Glomerular endothelial cell (primary cell): ENCODE results near the gene CELF2. TPM values are rescaled to one million over a fixed set of nuclear protein-coding genes. Genes with fewer than 3 reads are reported as not detected.
"Not testable (repeated sequence)": the region's sequence is repeated elsewhere in the genome, so short reads cannot be mapped to it uniquely, and the experiment has no call there.

Experiments
- DNase-seq: peaks from one replicate; pipeline ENCODE4 v3.0.0-alpha.2; 2011; ENCODE audit warnings: low read depth, low spot score; ENCODE audit errors: extremely low read depth
- total RNA-seq: library from RNA; depleted of rRNA; stranded (reverse); fragments of >200 nt; gene quantifications from 2 replicates; pipeline ENCODE4 v1.2.3, GENCODE V29; 2015

The CELF2 gene
- total RNA-seq, 1 donor from 2014 or later = 31.3 TPM

DNA sequence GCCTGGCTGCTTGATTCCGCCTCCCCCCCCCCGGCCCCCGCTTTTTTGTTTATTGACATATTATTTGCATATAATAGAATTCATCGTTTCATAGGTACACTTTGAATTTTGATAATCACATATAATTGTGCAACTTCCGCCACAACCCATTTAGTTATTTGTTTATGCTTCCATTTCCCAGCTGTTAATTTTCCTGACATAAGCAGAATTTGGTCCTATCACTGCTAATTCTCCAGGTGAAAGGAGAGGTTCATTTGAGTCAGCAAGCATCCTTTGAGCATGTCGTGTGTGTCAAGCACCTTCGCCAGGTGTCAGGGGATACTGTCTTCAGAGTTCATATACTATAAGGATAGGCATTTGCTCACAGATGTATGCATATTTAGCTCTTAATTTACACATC is 102.2 kb downstream of the CELF2 start:
- no peak for DNase-seq

DNA sequence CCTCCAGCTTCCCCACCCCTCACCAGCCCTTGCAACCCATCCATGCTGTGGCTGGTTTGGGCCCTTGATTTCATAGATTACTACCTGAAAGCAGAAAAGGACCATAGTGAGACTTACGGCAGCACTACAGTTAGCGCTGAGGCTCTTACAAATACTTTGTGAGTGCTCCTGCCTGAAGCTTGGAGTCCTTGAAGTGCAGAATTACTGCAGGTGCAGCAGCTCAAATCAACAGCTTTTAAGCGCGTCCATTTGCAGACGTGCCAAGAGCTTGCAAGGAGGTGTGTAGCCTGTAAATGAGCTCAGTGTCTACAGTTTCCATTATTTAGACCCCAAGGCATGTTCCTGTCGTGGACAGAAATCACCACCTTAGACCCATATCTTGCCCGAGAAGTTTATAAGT is 103.0 kb downstream of the CELF2 start:
- no peak for DNase-seq

DNA sequence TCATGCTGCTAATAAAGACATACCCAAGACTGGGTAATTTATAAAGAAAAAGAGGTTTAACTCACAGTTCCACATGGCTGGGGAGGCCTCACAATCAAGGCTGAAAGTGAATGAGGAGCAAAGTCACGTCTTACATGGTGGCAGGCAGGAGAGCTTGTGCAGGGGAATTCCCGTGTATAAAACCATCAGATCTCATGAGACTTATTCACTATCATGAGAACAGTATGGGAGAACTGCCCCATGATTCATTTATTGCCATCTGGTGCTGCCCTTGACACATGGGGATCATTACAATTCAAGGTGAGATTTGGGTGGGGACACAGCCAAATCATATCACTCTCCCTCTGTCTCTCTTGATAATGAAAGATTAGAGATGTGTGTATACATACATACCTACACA is 106.2 kb downstream of the CELF2 start:
- DNase-seq = not testable (repeated sequence)

DNA sequence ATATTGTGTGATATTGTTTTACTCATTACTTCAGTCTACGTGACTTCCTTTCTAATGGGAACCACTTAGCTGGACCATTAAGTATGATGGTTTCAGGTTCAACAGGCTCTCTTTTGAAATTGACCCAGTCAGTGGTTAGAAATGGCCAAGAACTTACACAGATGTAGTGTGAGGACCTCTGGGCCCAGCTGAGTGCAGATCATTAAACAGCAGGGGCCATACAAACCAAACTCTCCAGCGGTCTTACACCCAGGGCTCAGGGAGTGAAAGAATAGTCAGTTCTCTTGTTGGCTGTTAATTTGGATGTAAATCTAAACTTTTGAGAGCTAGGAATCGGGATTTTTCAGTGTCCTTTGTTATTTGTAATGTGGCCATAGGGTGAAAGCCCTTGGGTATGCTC is 107.3 kb downstream of the CELF2 start:
- DNase-seq = no peak

DNA sequence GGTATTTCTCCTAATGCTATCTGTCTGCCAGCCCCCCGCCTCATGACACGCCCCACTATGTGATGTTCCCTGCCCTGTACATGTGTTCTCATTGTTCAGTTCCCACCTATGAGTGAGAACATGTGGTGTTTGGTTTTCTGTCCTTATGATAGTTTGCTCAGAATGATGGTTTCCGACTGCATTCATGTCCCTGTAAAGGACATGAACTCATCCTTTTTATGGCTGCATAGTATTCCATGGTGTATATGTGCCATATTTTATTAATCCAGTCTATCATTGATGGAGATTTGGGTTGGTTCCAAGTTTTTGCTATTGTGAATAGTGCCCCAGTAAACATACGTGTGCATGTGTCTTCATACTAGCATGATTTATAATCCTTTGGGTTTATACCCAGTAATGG is 109.3 kb downstream of the CELF2 start:
- not testable (repeated sequence) for DNase-seq

DNA sequence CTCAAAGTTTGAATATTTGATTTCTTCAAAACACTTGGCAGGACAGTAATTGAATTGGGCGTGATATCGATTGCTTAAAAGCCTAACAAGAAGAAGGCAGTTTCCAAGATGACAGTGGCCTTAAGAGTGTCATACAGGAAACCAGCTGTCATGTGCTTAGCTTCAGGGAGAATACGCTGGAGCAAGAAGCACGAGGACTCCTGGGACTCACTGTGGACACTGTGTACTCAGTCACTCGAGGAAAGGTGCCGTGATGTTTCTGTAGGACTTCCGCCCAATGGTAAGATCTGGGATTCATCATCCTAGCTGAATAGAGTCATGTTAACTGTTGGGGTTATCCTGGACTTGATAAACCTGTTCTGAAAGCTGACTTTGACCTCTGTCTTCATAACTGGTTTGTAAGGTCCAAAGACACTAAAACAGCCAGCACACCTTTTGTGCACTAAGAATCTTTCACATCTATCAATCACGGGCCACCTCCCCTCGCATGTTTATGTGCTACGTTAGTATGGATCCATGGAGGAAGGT is 113.5 kb downstream of the CELF2 start:
- DNase-seq = no peak

DNA sequence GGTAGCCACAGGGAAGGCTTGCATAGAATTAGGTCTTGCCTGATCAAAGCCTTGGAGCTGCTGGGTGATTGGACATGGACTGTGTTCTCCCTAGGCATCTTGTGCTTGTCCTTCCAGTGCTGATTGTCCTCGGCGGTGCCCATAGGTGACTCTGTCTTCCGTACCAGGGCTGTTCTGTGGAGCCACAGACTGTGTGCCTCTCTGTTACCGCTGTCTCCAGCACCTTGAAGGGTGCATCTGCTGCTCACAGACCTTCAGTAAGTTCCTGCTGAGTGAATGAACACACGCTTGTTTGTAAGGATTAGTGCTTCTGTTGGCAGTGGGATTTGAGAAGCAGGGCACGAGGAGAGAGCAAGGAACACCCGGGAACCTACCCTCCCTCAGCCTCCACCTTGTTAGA is 116.7 kb downstream of the CELF2 start:
- no peak for DNase-seq

- DNase-seq = no peak
These were observed 118.0 kb downstream of the CELF2 start for GRCh38 chr10:11135709-11136108.

DNA sequence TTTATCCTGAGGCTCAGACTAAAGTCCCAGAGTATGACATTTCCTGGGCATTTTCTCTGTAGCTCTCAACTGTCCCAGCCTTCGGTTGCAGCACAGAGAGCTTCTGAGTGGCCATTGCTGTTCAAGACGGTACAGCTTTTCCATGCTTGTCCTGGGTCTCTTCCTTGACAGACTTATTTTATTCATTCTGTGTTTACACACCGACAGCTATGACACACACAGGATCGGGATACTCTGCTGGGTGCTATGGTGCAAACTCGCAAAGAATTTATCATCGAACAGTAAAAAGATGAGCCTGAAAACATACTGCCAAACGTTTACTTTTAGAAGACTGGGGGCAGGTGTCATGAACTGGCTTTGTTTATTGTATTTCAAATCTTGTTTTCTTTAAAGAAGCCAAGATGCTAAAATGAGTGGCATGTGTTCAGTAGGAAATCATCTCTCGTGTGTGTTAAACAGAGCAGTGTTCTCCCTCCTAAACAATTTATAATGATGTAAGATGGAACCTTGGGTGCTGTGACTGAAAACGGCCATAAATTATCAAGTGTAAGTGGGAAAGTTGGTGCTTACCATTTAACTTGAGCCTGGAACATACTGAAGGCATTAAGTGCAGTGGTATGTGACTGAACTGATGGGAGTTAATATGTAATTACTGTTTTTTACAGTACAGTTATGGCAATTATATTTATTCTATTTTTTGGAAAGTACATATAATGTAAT is 120.8 kb downstream of the CELF2 start:
- no peak for DNase-seq

DNA sequence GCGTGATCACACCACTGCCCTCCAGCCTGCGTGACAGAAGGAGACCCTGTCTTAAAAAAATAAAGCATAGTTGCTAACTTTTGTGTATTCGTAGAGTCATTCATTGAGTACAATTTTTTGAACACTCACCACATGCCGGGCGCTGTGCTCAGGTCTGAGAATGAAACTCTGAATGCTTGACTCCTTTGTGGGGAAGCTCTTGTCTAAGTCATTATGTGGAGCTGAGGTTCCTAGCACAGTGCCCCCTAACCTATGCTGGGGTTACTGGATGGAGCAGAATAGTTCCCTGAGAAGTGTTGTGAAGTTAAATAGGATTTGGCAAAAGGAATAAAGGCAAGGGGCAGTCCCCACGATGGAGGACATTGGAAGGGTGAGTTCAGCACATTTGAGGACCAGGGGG is 123.3 kb downstream of the CELF2 start:
- no peak for DNase-seq

DNA sequence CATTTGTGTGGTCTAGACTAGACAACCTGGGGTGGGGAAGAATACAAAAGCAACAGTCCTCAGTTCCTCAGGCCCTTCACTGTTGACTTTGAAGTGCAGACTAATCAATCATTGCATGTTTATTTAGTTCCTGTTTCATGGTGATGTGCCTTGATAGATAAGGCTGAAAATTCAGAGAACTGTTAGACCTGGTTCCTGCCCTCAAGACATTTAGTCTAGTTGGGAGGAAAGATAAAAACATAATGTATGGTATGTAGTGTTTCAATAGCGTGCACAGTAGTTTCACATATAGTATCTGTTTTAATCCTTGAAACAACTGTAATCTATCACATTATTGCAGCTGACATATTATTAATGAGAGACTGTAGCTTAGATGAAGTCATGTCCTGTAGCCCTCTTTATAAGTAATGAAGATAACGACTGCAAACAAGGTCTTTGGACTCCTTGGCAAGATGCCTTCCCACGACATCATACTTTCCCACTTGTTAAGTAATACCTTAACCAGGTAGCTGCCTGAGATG is 124.0 kb downstream of the CELF2 start:
- DNase-seq = no peak

DNA sequence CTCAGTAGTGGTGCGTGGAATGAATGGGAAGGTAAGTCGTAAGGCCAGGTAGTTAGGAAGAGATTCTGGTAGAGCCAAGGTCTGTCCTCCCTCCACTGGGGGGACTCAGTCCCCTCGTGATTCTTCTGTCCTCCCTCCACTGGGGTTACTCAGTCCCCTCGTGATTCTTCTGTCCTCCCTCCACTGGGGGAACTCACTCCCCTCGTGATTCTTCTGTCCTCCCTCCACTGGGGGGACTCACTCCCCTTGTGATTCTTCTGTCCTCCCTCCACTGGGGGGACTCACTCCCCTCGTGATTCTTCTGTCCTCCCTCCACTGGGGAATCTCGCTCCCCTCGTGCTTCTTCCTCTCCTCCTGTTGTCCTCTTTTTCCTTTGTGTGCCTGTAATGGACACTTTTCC is 125.1 kb downstream of the CELF2 start:
- no peak for DNase-seq

DNA sequence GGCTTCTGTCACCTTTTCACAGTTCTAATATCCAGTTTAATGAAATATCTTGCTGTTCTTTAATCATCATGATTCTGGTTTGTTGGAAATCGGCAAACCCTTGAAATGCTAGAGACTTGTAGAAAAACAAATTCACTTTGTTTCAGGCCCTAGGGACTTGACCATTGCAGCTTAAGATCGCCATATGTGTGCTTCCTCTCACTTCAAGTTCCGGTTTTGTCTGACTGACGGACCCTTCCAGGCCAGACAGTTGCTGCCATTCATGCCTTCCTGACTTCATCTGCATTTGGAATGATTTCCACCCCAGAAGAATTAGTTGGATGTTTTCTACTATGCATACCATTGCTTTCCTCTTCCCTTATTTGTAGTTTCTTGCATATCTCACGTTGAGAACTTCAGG is 125.6 kb downstream of the CELF2 start:
- DNase-seq = no peak

DNA sequence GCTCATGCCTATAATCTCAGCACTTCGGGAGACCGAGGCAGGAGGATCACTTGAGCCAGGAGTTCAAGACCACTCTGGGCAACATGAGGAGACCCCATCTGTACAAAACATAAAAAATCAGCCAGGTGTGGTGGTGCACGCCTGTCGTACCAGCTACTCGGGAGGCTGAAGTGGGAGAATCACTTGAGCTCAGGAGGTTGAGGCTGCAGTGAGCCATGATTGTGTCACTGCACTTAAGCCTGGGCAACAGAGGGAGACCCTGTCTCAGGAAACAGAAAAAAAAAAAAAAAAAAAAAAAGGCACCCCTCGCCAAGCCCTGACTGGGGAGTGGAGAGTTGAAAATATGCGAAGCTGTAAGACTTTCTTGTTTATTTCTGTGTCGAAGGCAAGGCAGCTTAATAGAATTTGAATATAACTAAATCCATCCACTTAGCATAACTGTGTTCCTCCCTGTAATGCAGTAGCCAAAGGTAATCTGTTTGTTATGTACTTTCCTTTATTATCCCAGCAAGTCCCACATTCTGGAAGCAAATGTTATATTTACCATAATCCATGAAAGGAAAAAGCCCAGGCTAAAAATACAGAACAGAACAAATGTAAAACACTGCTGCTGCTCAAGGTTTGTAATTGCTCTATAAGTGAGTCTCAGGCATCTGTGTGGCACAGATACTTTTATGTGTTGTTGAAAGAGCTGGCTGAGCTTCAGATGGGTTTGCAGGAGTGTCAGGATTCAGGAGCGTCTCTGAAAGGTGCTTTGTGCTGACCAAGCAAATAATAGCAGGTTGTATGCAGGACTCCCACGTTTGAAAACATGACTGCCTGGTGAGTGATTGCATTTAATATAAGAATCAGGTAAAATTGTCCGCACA is 127.2 kb downstream of the CELF2 start:
- no peak for DNase-seq

GRCh38 chr10:11145495-11145855 is 127.8 kb downstream of the CELF2 start:
- DNase-seq = no peak

- DNase-seq = no peak
These were observed 128.9 kb downstream of the CELF2 start for GRCh38 chr10:11146402-11147171.

DNA sequence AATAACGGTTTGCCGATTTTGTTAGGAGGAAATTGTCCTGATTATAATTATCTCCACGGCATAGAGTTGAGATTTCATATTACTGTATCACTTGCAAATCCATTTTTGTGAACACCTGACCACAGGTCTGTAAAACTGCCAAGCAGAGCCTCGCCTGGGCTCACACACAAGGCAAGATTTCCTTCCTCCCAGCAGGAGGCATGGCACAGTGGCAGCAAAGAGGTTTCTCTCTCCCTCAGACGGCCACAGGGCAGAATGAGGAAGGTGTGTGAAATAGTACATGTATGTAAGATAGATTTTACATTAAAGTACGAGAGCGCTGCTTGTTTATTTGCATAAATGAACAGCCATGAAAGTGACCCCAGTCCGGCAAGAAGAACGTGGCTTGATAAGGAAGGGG is 130.1 kb downstream of the CELF2 start:
- DNase-seq = no peak

DNA sequence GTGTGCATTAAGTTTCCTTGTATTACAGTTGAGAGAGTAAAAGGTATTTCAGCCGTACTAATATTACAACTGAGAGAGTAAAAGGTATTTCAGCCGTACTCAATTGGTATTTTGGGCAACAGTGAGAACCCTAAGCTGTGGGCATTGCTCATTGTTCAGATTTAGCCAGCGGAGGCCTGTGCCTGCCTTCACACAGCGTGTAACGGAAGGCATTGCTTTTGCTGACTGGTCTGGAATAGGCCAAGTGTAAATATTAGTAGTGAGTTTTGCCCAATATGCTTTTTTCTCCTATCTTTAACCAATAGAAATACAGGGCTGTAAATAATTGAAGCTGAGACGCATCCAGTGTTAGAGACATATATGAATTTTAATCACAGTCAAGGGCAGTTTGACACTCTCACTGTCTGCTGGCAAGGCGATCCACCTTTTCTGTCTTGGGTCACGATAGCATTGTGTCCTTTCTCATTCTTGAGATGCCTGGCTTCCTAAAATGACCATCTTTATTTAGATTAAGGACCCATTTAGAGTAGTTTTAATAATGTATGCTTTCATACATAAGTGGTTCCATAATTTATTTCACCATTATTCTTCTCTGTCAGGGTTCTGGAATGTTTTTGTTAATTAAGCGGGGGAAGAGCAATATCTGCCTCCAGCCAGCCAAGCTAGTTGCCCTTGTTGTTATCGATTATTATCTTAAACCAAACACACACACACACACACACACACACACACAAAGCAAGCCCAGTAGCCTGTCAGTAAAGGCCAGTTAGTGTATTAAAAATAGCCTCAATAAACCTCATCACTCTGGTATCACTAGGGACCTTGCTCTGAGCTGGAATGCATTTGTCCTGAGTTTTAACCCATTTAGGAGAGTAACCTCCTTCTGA is 130.7 kb downstream of the CELF2 start:
- no peak for DNase-seq

DNA sequence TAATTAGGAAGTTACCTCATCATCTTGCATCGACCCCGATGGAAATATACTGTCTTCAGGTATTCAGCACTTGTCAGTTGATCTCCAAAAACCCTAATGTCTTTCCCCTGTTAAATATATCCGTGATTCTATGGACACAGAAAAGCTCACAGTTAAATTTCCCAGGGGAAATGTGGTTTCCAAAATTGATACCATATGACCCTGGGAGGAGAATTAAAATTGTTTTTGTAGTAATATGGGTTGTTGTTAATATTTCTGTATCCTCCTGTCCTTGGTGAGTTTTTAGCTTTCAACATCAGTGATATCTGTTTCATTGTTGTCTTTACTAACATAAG is 132.1 kb downstream of the CELF2 start:
- no peak for DNase-seq

- DNase-seq = no peak
These were observed 132.6 kb downstream of the CELF2 start for GRCh38 chr10:11150231-11150731.
